DOHH2 (cell line): ENCODE data around the gene PRR16.

Source experiments
- H3F3A ChIP-seq: fragments of 200-600 bp; sonication (generic), shearing (Covaris generic); 2 replicates; pipeline ENCODE4 v1.6.0; 2016; ENCODE audit warnings: antibody characterized with exemption, mild to moderate bottlenecking; ENCODE audit not compliant: control insufficient read depth, insufficient read depth
- H3K27ac ChIP-seq: fragments of 200-600 bp; sonication (generic); 2 replicates; pipeline ENCODE4 v1.5.1; 2014; ENCODE audit warnings: low read depth, mild to moderate bottlenecking, low read length, moderate library complexity
- H3K27me3 ChIP-seq: fragments of 200-600 bp; sonication (generic); 2 replicates; pipeline ENCODE4 v1.6.1; 2014; ENCODE audit warnings: mild to moderate bottlenecking, low read length, mixed read lengths; ENCODE audit not compliant: control insufficient read depth
- H3K36me3 ChIP-seq: fragments of 200-600 bp; sonication (generic); 2 replicates; pipeline ENCODE4 v1.6.1; 2014; ENCODE audit warnings: mild to moderate bottlenecking, low read length, moderate library complexity, mixed read lengths; ENCODE audit not compliant: control insufficient read depth
- H3K4me1 ChIP-seq: fragments of 200-600 bp; sonication (generic); 2 replicates; pipeline ENCODE4 v1.6.1; 2014; ENCODE audit warnings: mild to moderate bottlenecking, low read length, mixed read lengths; ENCODE audit not compliant: control insufficient read depth
- H3K4me2 ChIP-seq: fragments of 200-600 bp; sonication (generic); 2 replicates; pipeline ENCODE4 v1.6.0; 2014; ENCODE audit warnings: mild to moderate bottlenecking, low read length, moderate library complexity
- H3K4me3 ChIP-seq: fragments of 200-600 bp; sonication (generic); 2 replicates; pipeline ENCODE4 v1.5.1; 2014; ENCODE audit warnings: mild to moderate bottlenecking, low read length, mixed read lengths
- H3K79me2 ChIP-seq: fragments of 200-600 bp; sonication (generic); 2 replicates; pipeline ENCODE4 v1.6.1; 2014; ENCODE audit warnings: mild to moderate bottlenecking, low read length, mixed read lengths; ENCODE audit not compliant: control insufficient read depth
- H3K9me2 ChIP-seq: fragments of 200-600 bp; sonication (generic); replicated peaks from 2 replicates; pipeline ENCODE4 v1.6.1; 2014; ENCODE audit warnings: mild to moderate bottlenecking, low read length, mixed read lengths; ENCODE audit not compliant: control insufficient read depth
- H3K9me3 ChIP-seq: fragments of 200-600 bp; sonication (generic); 2 replicates; pipeline ENCODE4 v1.6.1; 2014; ENCODE audit warnings: antibody characterized with exemption, low read length, mixed read lengths; ENCODE audit not compliant: control insufficient read depth, insufficient read depth
- H4K20me1 ChIP-seq: fragments of 200-600 bp; sonication (generic); 2 replicates; pipeline ENCODE4 v1.6.0; 2014; ENCODE audit warnings: low read depth, mild to moderate bottlenecking, antibody characterized with exemption, low read length, moderate library complexity; ENCODE audit not compliant: control insufficient read depth, insufficient read depth
- CTCF ChIP-seq: fragments of 200-600 bp; sonication (generic); IDR thresholded peaks from one replicate; pipeline ENCODE4 v1.5.1; 2014; ENCODE audit warnings: antibody characterized with exemption, mild to moderate bottlenecking, low read depth, low read length; ENCODE audit not compliant: poor library complexity, severe bottlenecking
- EZH2phosphoT487 ChIP-seq: fragments of 200-600 bp; sonication (generic); IDR thresholded peaks from 2 replicates; pipeline ENCODE4 v1.6.1; 2017; ENCODE audit warnings: borderline replicate concordance, mild to moderate bottlenecking, antibody characterized with exemption, low read length, moderate library complexity, mixed read lengths

PRR16 gene

GRCh38 chr5:120538644-120539043 lies 74.5 kb downstream of the PRR16 start:
- Histone ChIP-seq H3K4me2 (no peak overlapping the region), H3K27me3 (no peaks in the 10 kb centered on the region), H3F3A (no peaks in the 10 kb centered on the region), H3K79me2 (no peaks in the 10 kb centered on the region), H3K36me3 (no peaks in the 10 kb centered on the region), H3K9me3 (no peaks in the 10 kb centered on the region), H3K9me2 (no peaks in the 10 kb centered on the region), H3K27ac (no peak overlapping the region), H4K20me1 (no peaks in the 10 kb centered on the region), H3K4me3 (no peak overlapping the region), H3K4me1 (no peaks in the 10 kb centered on the region)
- no peak for TF ChIP-seq CTCF
- no peak for TF ChIP-seq EZH2phosphoT487

- Histone ChIP-seq H3F3A (no peaks in the 10 kb centered on the region), H3K27me3 (no peaks in the 10 kb centered on the region), H3K27ac (no peak overlapping the region), H3K9me2 (no peaks in the 10 kb centered on the region), H3K9me3 (no peaks in the 10 kb centered on the region), H4K20me1 (no peaks in the 10 kb centered on the region), H3K4me2 (no peak overlapping the region), H3K36me3 (no peaks in the 10 kb centered on the region), H3K79me2 (no peaks in the 10 kb centered on the region), H3K4me3 (no peak overlapping the region), H3K4me1 (no peaks in the 10 kb centered on the region)
- TF ChIP-seq EZH2phosphoT487, result no peak
- TF ChIP-seq CTCF, result no peak
These were observed 75.4 kb downstream of the PRR16 start for GRCh38 chr5:120539471-120539870.

GRCh38 chr5:120540097-120540496 lies 76.0 kb downstream of the PRR16 start:
- no peak overlapping the region for H3K4me2 ChIP-seq
- no peaks in the 10 kb centered on the region for H4K20me1 ChIP-seq
- H3F3A ChIP-seq, result no peaks in the 10 kb centered on the region
- H3K9me2 ChIP-seq, result no peaks in the 10 kb centered on the region
- H3K4me1 ChIP-seq, result no peaks in the 10 kb centered on the region
- no peaks in the 10 kb centered on the region for H3K79me2 ChIP-seq
- H3K27me3 ChIP-seq, result no peaks in the 10 kb centered on the region
- no peak overlapping the region for H3K27ac ChIP-seq
- H3K36me3 ChIP-seq, result no peaks in the 10 kb centered on the region
- H3K4me3 ChIP-seq, result no peak overlapping the region
- H3K9me3 ChIP-seq, result no peaks in the 10 kb centered on the region
- TF ChIP-seq CTCF (no peak), EZH2phosphoT487 (no peak)

- Histone ChIP-seq H3F3A (no peaks in the 10 kb centered on the region), H3K36me3 (no peaks in the 10 kb centered on the region), H3K4me2 (no peak overlapping the region), H3K27me3 (no peaks in the 10 kb centered on the region), H3K9me2 (no peaks in the 10 kb centered on the region), H3K4me1 (no peaks in the 10 kb centered on the region), H3K4me3 (no peak overlapping the region), H3K9me3 (no peaks in the 10 kb centered on the region), H4K20me1 (no peaks in the 10 kb centered on the region), H3K27ac (no peak overlapping the region), H3K79me2 (no peaks in the 10 kb centered on the region)
- no peak for TF ChIP-seq EZH2phosphoT487
- no peak for TF ChIP-seq CTCF
These were observed 79.9 kb downstream of the PRR16 start for GRCh38 chr5:120544043-120544442.
